BE2C (cell line): ENCODE data around the gene CCDC138. TPM values are rescaled to one million over a fixed set of nuclear protein-coding genes. Genes with fewer than 3 reads are reported as not detected.
"Not testable (repeated sequence)": the region's sequence is repeated elsewhere in the genome, so short reads cannot be mapped to it uniquely, and the experiment has no call there.

ENCODE experiments used
- DNase-seq: peaks from one replicate; pipeline ENCODE4 v3.0.0-alpha.2; 2020
- H3K27me3 ChIP-seq: fragments of 250-450 bp; sonication (Bioruptor Pico); 2 replicates; pipeline ENCODE4 v1.5.1; 2020; ENCODE audit warnings: mild to moderate bottlenecking
- H3K36me3 ChIP-seq: fragments of 250-450 bp; sonication (Bioruptor Pico); 2 replicates; pipeline ENCODE4 v1.5.1; 2020; ENCODE audit warnings: mild to moderate bottlenecking
- H3K4me1 ChIP-seq: fragments of 250-450 bp; sonication (Bioruptor Pico); 2 replicates; pipeline ENCODE4 v1.5.1; 2020
- H3K4me3 ChIP-seq: 2 replicates; pipeline ENCODE4 v1.5.1; 2011; ENCODE audit warnings: low read depth, low read length
- H3K9me3 ChIP-seq: fragments of 250-450 bp; sonication (Bioruptor Pico); 2 replicates; pipeline ENCODE4 v1.5.1; 2020
- polyA plus RNA-seq: library from polyadenylated mRNA; unstranded; fragments of >200 nt; gene quantifications from one replicate; pipeline ENCODE4 v1.2.1, GENCODE V29; 2012; ENCODE audit warnings: low read depth, missing spikeins; ENCODE audit not compliant: insufficient read length, insufficient read depth
- TF ChIP-seq, protein P1 (sequence below): IDR thresholded peaks from 2 replicates; pipeline ENCODE4 v1.5.1; 2012; ENCODE audit warnings: mild to moderate bottlenecking, low read depth, low read length

Gene CCDC138, protein sequence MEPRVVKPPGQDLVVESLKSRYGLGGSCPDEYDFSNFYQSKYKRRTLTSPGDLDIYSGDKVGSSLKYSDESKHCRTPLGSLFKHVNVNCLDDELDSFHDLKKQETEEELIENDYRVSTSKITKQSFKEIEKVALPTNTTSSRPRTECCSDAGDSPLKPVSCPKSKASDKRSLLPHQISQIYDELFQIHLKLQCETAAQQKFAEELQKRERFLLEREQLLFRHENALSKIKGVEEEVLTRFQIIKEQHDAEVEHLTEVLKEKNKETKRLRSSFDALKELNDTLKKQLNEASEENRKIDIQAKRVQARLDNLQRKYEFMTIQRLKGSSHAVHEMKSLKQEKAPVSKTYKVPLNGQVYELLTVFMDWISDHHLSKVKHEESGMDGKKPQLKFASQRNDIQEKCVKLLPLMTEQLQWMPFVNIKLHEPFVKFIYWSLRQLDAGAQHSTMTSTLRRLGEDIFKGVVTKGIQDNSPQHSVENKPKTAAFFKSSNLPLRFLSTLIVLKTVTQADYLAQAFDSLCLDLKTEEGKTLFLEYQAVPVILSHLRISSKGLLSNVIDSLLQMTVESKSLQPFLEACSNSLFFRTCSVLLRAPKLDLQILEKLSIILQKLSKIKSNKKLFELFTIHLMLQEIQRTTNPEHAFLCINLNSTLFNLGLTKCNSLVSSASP
- polyA plus RNA-seq = 1.7 TPM

DNA sequence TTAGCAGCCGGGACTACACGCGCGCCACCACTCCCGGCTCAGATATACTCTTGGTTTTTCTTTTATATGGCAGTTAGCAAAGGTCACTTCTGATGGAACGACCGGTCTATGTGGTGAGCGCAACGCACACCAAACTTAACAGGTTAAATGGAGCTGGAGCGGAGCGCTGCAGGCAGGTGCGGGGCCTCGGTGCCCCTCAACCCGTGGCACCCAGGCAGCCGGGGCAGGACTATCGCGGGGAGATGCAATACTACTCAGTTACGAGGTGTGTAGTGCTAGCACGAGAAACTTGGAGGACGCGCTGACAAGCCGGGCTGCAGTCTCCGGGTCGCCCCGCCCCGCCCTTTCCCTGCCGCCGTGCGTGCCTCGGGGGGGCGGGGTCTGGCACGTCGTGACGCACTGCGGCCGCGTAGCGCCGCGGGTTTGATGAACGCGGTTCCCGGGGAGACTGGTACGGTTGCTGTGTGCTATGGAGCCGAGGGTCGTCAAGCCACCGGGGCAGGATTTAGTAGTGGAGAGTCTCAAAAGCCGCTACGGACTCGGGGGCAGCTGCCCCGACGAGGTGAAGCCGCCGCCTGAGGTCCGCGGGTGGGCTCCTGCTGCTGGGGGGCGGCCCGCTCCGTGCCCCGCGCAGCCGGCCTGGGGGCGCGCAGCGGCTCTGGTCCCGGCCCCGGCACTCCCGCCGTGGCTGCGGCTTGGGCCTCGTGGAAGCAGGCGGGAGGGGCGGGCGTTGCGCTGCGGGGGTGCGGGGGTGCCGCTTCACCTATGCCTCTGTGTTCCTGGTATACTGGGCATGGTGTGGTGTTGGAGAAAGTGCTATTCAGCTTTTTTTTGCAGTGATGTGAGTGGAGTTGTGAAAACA lies at the start of gene CCDC138:
TSS of gene CCDC138 (plus strand) at position 418 of the 862 bp plus-strand sequence. CDS start at position 470, 52 bp downstream.
- Histone ChIP-seq H3K9me3 (no peaks in the 10 kb centered on the region), H3K36me3 (peaks cover 4% of the 10 kb centered on the region), H3K27me3 (no peaks in the 10 kb centered on the region), H3K4me3 (peak within 1 kb of the TSS; percentile 76), H3K4me1 (no peaks in the 10 kb centered on the region)
- TF ChIP-seq, protein P1, sequence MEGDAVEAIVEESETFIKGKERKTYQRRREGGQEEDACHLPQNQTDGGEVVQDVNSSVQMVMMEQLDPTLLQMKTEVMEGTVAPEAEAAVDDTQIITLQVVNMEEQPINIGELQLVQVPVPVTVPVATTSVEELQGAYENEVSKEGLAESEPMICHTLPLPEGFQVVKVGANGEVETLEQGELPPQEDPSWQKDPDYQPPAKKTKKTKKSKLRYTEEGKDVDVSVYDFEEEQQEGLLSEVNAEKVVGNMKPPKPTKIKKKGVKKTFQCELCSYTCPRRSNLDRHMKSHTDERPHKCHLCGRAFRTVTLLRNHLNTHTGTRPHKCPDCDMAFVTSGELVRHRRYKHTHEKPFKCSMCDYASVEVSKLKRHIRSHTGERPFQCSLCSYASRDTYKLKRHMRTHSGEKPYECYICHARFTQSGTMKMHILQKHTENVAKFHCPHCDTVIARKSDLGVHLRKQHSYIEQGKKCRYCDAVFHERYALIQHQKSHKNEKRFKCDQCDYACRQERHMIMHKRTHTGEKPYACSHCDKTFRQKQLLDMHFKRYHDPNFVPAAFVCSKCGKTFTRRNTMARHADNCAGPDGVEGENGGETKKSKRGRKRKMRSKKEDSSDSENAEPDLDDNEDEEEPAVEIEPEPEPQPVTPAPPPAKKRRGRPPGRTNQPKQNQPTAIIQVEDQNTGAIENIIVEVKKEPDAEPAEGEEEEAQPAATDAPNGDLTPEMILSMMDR = no peak
- peak; percentile 90 for DNase-seq

DNA sequence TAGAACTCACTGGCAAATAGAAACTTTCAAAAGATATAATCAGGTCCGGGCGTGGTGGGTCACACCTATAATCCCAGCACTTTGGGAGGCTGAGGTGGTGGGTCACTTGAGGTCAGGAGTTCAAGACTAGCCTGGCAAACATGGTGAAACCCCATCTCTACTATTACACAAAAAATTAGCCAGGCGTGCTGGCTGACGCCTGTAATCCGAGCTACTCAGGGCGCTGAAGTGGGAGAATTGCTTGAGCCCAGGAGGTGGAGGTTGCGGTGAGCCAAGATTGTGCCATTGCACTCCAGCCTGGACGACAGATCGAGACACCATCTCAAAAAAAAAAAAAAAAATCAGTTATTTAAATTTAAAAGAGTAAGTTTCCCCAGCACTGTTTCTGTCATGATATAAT lies 28.6 kb upstream of the CCDC138 start:
- H3K27me3 ChIP-seq, H3K4me1 ChIP-seq, H3K4me3 ChIP-seq, H3K9me3 ChIP-seq, DNase-seq, H3K36me3 ChIP-seq: not testable (repeated sequence)

DNA sequence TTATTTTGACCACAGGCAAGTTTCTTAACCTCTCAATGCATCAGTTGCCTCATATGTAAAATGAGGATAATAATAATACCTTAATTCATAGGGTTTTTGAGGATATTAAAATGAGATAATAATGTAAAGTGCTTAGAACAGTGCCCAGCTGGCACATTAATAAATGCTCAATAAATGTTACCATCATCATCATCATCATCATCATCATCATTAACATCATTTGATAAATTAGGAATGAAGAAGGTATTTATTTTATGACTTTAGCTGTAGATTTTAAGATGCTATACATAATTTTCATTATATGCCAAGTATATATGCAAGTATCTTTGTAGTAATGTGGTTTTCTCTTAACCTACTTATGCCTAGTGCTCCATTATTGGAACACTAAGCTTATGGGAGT lies 24.0 kb upstream of the CCDC138 start:
- H3K27me3 ChIP-seq, H3K4me3 ChIP-seq, H3K9me3 ChIP-seq, DNase-seq, H3K4me1 ChIP-seq: not testable (repeated sequence)
- H3K36me3 ChIP-seq = peaks cover 18% of the 10 kb centered on the region

DNA sequence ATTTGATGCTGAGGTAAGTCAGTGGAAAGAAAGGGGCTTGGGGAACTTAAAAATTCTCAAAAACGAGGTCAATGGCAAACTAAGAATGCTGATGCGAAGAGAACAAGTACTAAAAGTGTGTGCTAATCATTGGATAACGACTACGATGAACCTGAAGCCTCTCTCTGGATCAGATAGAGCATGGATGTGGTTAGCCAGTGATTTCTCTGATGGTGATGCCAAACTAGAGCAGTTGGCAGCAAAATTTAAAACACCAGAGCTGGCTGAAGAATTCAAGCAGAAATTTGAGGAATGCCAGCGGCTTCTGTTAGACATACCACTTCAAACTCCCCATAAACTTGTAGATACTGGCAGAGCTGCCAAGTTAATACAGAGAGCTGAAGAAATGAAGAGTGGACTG lies 19.9 kb upstream of the CCDC138 start:
- not testable (repeated sequence) for H3K4me1 ChIP-seq, H3K9me3 ChIP-seq, H3K4me3 ChIP-seq, DNase-seq, H3K27me3 ChIP-seq
- peaks cover 18% of the 10 kb centered on the region for H3K36me3 ChIP-seq

DNA sequence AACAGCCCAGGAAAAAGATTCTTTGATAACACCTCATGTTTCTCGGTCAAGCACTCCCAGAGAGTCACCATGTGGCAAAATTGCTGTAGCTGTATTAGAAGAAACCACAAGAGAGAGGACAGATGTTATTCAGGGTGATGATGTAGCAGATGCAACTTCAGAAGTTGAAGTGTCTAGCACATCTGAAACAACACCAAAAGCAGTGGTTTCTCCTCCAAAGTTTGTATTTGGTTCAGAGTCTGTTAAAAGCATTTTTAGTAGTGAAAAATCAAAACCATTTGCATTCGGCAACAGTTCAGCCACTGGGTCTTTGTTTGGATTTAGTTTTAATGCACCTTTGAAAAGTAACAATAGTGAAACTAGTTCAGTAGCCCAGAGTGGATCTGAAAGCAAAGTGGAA lies 18.7 kb upstream of the CCDC138 start:
- DNase-seq, H3K9me3 ChIP-seq, H3K27me3 ChIP-seq, H3K4me3 ChIP-seq, H3K4me1 ChIP-seq: not testable (repeated sequence)
- peaks cover 18% of the 10 kb centered on the region for H3K36me3 ChIP-seq

DNA sequence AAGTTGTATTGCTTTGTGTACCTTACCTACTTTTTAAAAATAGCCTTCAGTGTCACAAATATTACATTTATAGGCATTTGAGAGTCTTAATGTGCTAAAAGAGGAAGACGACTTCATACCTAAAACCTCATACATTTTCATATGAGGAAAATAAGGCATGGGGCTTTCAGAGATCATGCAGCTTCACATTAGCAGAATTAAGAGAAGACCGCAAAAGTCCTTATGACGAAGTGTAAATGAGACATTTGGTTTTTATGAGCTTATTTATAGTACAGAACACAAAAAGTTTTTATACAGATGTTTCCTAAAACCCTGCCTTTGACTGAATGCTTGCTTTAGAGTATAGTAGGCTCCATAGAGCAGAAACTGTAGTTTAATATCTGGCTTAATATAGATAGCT lies 10.1 kb upstream of the CCDC138 start:
- Histone ChIP-seq H3K36me3 (peaks cover 8% of the 10 kb centered on the region), H3K4me3 (no peak overlapping the region), H3K9me3 (no peaks in the 10 kb centered on the region), H3K27me3 (no peaks in the 10 kb centered on the region), H3K4me1 (no peaks in the 10 kb centered on the region)
- TF ChIP-seq, protein P1 = no peak
- DNase-seq = no peak

DNA sequence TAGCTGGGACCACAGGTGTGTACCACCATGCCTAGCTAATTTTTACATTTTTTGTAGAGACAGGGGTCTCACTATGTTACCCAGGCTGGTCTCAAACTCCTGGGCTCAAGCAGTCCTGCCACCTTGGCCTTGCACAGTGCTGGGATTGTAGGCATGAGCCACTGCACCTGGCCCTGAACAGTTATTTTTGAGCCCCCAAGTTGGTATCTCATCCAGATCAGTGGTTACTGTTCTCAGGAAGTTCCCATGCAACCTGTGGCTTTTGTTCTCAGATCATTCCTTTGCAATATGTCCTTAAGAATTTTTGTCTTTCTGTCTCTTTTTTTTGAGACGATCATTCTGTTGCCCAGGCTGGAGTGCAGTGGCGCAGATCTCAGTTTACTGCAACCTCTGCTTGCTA lies 7.7 kb upstream of the CCDC138 start:
- Histone ChIP-seq H3K9me3 (no peaks in the 10 kb centered on the region), H3K4me3 (no peak overlapping the region), H3K4me1 (no peaks in the 10 kb centered on the region), H3K36me3 (peaks cover 12% of the 10 kb centered on the region), H3K27me3 (no peaks in the 10 kb centered on the region)
- DNase-seq = no peak
- TF ChIP-seq, protein P1 = no peak

DNA sequence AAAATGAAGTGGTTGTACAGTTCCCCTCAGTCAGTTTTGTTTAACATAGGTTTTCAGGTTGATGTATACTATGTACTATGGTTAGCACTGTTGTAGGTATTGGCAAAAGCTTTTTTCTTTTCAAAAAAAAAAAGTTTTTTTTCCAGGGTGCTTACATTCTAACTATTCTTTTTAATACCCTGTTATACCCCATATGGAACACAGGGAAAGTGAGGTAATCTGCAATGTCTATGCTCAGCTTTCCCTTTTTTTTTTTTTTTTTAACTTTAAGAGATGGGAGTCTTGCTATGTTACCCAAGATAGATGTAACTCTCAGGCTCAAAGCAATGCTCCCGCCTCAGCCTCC lies 590 bp upstream of the CCDC138 start:
- no peak for DNase-seq
- peak overlapping the region; percentile 76 for H3K4me3 ChIP-seq
- H3K27me3 ChIP-seq = no peaks in the 10 kb centered on the region
- TF ChIP-seq, protein P1 = no peak
- peaks cover 4% of the 10 kb centered on the region for H3K36me3 ChIP-seq
- no peaks in the 10 kb centered on the region for H3K4me1 ChIP-seq
- H3K9me3 ChIP-seq = no peaks in the 10 kb centered on the region
